ENCODE measurements around the gene PCSK4.

The PCSK4 gene

DNA sequence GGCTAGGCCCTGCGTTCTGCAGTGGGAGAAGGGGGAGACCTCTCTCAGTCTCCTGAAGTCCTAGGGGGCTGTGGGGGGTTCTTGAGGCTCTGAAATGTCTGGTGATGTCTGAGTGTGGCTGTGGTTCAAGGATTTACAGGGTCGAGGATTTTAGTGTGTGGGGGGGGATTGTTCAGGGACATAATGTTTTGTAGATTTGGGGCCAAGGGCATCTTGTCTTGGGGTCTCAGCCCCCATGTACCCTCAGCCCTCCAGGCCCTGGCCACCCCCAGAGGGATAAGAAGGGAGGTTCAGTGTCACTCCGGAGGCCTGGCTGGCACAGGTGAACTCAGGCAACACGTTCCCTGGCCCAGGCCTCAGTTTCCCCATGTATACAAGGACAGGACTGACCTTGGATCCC, 42.6 kb downstream of the PCSK4 start:
- no peak for DNase-seq (ENCODE audit: low spot score)
- in situ Hi-C loops (cut with MboI; ENCODE audit: low pct_unique_long_range_greater_than_20kb, low sequenced_read_pairs, unreplicated experiment) = no loop called here
- TF ChIP-seq, protein P1, sequence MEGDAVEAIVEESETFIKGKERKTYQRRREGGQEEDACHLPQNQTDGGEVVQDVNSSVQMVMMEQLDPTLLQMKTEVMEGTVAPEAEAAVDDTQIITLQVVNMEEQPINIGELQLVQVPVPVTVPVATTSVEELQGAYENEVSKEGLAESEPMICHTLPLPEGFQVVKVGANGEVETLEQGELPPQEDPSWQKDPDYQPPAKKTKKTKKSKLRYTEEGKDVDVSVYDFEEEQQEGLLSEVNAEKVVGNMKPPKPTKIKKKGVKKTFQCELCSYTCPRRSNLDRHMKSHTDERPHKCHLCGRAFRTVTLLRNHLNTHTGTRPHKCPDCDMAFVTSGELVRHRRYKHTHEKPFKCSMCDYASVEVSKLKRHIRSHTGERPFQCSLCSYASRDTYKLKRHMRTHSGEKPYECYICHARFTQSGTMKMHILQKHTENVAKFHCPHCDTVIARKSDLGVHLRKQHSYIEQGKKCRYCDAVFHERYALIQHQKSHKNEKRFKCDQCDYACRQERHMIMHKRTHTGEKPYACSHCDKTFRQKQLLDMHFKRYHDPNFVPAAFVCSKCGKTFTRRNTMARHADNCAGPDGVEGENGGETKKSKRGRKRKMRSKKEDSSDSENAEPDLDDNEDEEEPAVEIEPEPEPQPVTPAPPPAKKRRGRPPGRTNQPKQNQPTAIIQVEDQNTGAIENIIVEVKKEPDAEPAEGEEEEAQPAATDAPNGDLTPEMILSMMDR (IDR thresholded peaks at IDR 0.05; ENCODE audit: extremely low read depth, insufficient read depth, missing control alignments) = no peak

DNA sequence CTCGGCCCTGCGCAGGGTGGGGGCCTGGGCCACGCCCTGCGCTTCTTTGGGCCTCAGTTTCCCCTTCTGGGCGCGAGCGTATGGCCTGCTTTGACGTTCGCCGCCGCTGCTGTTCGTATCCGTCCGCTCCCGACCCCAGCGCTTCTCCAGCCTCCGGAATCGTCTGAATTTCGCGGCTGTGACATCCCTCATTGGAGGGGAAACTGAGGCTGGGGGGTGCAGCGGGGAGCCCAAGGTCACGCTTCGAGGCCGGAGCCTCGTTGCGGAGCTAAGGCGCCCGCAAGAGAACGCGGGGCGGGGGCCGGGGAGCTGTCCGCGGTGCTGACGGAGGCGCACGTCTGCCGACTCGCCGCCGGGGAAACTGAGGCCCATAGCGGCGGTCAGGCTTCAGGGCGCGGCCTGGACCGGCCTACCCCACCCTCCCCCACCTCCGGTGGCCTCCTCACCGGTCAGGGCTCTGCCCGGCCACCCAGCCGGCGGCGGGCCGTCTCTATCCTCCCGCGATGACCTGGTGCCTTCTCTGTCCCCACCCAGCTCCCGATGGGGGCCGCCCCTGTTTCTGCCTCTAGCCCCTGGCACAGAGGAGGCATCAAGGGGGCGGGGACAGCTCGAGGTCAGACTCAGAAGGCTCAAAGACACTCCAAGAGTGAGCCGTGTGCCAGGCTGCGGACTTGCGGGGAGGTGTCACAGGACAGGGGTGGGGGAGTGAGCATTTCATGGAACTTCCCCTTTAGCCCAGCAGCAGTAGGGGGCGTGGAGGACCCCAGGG, 43.3 kb downstream of the PCSK4 start:
- in situ Hi-C loops (cut with MboI; ENCODE audit: low pct_unique_long_range_greater_than_20kb, low sequenced_read_pairs, unreplicated experiment) = no loop called here
- no peak for DNase-seq (ENCODE audit: low spot score)
- TF ChIP-seq, protein P1 (IDR thresholded peaks at IDR 0.05; ENCODE audit: extremely low read depth, insufficient read depth, missing control alignments) = no peak

DNA sequence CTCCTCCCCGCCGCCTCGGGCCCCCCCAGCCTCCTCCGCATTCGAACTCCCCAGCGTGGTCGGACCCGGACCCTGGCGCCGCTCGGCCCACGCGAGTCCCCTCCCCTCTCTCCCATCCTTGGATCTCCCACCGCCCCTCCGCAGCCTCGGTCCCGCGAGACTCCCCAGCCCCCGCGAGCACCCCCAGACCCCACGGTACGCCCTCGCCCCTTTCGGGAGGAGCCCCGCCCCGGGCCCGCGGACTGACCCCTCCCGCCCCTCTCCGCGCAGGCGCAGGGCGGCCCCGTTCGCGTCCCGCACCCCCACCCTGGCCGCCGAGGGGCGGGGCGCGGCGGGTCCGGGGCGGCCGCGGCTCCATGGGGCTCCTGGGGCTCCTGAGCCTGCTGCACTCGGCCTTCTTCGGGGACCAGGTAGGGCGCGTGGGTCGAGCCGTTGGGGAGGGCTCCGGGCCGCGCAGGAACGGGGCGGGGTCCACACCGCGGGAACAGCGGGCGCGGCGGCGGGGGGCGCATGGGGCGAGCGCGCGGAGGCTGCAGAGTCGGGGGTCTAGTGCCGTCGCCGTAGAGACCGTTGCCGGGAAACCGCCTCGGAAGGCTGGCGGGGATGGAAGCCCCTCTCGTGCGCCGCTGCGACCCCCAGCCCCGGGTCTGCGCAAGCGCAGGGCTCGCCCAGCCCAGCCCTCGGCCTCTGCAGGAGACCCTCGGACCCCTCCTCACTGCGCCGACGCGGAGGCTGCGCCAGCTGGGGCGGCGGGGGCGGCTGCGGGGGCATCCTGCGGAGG, 44.0 kb downstream of the PCSK4 start:
- TF ChIP-seq, protein P1 (IDR thresholded peaks at IDR 0.05; ENCODE audit: extremely low read depth, insufficient read depth, missing control alignments) = no peak
- peak; percentile 86 for DNase-seq (ENCODE audit: low spot score)
- in situ Hi-C loops (cut with MboI; ENCODE audit: low pct_unique_long_range_greater_than_20kb, low sequenced_read_pairs, unreplicated experiment) = no loop called here

DNA sequence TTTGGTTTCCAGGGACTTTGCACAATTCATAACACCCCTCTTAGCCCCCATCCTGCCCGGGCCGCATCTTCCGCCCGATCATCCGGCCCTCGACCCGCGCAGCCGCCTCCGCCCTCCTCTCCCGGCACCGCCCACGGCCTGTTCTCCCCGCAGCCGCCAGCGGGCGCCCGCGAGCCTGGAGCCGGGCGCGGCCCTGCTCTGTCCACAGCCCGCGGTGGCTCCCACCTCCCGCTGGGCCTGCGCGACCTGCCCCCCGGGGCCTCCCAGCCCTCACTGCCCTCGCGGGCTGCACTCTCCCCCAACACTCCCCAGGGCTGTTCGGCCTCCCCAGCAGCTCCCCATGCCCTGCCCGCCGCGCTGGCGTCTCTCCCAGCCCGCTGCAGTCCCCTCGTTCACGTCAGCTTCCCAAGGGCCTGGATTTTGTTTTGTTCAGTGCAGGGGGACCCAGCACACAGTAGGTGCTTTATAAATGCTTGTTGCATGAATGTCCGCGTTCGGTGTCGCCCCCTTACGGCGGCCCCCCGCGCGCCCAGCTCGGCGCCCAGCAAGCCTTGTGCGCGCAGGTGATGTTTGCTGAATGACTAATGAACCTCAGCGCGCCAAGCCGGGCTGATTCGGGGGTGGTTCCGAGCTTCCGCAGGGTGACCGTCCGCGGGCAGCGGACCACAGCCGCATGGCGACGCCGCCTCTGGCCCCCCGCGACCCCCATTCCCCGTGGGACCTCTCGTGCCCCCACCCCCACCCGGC, 44.8 kb downstream of the PCSK4 start:
- peak; percentile 98 for DNase-seq (ENCODE audit: low spot score)
- in situ Hi-C loops (cut with MboI; ENCODE audit: low pct_unique_long_range_greater_than_20kb, low sequenced_read_pairs, unreplicated experiment) = no loop called here
- TF ChIP-seq, protein P1 (IDR thresholded peaks at IDR 0.05; ENCODE audit: extremely low read depth, insufficient read depth, missing control alignments) = peak; percentile 99

DNA sequence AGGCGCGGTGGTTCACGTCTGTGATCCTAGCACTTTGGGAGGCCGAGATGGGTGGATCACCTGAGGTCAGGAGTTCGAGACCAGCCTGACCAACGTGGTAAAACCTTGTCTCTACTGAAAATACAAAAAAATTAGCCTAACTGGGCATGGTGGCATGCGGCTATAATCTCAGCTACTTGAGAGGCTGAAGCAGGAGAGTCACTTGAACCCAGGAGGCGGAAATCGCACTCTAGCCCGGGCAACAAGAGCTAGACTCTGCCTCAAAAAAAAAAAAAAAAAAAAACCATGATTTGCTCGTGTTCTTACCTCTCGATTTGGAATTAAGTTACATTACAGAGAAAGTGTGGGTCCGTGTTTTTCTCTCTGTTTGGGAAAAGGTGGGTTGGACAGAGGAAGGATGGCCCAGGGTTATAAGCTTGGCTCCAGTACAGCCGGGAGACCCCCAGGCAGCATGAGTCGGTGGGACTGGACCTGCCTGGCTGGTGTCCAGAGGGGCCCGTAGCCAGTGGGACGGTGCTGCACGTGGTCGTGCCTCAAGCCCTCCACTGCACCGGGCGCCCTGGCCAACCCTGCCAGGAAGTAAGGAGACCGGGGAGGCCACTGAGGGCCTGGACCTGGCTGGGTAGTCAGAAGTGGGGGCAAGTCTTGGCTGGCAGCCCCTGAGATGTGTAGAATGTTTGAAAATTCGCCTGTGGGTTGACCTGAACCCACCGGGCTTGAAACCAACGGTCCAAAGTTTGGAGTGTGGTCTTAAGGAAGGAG, 48.3 kb downstream of the PCSK4 start:
- no peak for DNase-seq (ENCODE audit: low spot score)
- in situ Hi-C loops (cut with MboI; ENCODE audit: low pct_unique_long_range_greater_than_20kb, low sequenced_read_pairs, unreplicated experiment) = no loop called here
- TF ChIP-seq, protein P1 (IDR thresholded peaks at IDR 0.05; ENCODE audit: extremely low read depth, insufficient read depth, missing control alignments) = no peak

DNA sequence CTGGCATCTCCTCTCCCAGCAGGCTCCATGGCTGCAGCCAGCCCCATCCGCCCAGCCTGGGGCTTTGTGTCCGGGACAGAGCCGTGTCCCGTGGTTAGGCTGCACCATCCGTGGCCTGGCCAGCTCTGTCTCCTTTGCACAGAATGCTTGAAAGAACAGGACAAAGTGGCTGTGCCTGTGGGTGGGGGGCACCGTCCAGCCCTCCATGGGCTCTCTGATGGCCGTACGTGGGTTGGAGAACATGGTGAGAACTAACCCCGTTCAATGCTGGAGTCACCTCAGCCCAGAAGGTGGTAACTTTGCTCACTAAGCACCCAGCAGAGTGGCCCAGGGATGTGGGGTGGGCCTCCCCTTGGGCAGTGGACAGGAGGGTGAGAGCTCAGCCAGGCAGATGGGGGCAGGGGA, 49.1 kb downstream of the PCSK4 start:
- TF ChIP-seq, protein P1 (IDR thresholded peaks at IDR 0.05; ENCODE audit: extremely low read depth, insufficient read depth, missing control alignments) = no peak
- in situ Hi-C loops (cut with MboI; ENCODE audit: low pct_unique_long_range_greater_than_20kb, low sequenced_read_pairs, unreplicated experiment) = no loop called here
- no peak for DNase-seq (ENCODE audit: low spot score)
